Measurements from ENCODE around the gene CHAC1.
A peak's percentile ranks its signal among the peaks of the same experiment; 100 is the strongest.

The CHAC1 gene

DNA sequence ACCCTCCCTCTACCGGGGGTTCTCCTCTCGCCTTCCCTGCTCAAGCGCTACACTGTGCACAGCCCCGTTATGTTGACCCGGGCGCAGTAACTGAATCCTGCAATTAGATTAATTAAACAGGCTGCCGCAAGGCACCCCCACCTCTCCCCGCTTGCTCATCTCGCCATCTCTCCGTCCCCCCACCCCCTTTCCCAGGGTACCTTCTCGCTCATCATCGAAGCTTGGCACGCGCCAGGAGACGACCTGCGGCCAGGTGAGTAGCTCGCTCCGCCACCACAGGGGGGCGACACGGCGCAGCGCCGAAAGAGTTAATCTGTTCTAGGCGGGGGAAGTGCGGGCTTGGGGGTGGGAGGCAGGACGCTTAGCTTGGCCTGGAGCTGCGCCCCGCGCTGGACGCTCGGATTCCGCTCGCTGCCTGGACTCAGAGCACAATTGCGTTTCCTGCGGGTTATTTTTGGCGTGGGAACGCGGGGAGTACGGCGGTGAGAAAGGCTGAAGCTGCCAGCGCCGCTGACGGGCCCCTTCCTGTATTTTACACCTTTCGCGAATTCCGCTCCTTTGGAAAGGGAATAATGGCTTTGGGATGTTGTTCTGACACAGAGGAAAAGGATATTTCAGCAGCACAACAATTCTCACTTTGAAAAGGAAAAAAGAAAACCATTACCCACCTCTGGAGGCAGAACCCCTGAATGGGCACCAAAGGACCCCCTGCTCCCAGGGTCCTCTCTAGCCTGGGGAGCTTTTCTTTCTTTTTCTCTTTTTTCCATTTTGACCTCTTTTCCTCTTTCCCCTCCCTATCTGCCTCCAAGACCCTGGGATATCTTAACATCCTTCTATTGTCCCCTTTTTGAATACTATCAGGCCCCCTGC, 22.6 kb upstream of the CHAC1 start:
- Mint-ChIP-seq H3K9me3 (no peaks in the 10 kb centered on the region), H3K36me3 (no peaks in the 10 kb centered on the region), H3K27ac (no peak overlapping the region), H3K4me1 (peaks cover 36% of the 10 kb centered on the region), H3K27me3 (peaks cover 34% of the 10 kb centered on the region), H3K4me3 (peak overlapping the region; percentile 73)

DNA sequence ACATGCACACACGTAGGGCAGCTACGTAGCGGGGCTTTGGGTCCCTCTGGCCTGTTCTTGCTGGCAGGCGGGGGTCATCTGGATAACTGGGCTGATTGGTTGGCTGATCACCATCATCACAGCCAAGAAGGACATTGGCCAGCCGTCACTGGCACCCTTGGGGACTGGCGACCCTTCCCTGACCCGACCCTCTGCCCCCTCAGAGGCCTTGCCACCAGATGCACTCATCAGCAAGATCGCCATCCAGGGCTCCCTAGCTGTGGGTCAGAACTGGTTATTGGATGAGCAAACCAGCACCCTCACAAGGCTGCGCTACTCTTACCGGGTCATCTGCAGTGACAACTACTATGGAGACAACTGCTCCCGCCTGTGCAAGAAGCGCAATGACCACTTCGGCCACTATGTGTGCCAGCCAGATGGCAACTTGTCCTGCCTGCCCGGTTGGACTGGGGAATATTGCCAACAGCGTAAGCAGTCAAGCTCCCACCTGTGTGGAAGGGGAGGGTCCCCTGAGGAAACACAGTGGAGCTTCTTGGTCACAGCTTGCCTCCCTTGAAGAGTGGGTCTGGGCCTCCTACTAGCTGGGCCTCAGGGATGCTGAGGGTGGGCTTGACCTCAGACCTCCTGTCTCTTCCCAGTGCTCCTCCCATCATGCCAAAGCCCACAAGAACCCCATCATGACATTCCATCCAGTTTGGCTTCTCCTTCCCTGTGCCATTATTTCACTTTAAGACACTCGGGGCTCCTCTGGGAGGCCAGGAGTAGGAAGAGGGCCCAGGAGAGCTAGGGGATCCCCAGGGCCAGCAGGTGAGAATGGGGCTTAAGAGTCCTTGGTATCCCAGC, 21.8 kb upstream of the CHAC1 start:
- no peaks in the 10 kb centered on the region for H3K36me3 Mint-ChIP-seq
- H3K9me3 Mint-ChIP-seq = no peaks in the 10 kb centered on the region
- H3K27ac Mint-ChIP-seq = no peak overlapping the region
- H3K27me3 Mint-ChIP-seq = peaks cover 33% of the 10 kb centered on the region
- peak overlapping the region; percentile 73 for H3K4me3 Mint-ChIP-seq
- peaks cover 34% of the 10 kb centered on the region for H3K4me1 Mint-ChIP-seq

DNA sequence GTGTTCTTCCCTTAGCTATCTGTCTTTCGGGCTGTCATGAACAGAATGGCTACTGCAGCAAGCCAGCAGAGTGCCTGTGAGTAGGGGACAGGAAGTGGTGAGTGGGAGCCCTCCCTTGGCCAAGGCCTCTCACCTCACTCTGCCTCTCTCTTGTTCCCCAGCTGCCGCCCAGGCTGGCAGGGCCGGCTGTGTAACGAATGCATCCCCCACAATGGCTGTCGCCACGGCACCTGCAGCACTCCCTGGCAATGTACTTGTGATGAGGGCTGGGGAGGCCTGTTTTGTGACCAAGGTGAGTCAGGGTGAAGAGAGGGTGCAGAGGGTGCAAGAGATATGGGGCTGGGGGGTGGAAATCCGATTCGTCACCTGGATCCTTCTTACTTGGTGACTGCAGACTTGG, 21.1 kb upstream of the CHAC1 start:
- Mint-ChIP-seq H3K4me1 (peaks cover 27% of the 10 kb centered on the region), H3K27me3 (peaks cover 29% of the 10 kb centered on the region), H3K9me3 (no peaks in the 10 kb centered on the region), H3K27ac (no peak overlapping the region), H3K4me3 (no peak overlapping the region), H3K36me3 (no peaks in the 10 kb centered on the region)

DNA sequence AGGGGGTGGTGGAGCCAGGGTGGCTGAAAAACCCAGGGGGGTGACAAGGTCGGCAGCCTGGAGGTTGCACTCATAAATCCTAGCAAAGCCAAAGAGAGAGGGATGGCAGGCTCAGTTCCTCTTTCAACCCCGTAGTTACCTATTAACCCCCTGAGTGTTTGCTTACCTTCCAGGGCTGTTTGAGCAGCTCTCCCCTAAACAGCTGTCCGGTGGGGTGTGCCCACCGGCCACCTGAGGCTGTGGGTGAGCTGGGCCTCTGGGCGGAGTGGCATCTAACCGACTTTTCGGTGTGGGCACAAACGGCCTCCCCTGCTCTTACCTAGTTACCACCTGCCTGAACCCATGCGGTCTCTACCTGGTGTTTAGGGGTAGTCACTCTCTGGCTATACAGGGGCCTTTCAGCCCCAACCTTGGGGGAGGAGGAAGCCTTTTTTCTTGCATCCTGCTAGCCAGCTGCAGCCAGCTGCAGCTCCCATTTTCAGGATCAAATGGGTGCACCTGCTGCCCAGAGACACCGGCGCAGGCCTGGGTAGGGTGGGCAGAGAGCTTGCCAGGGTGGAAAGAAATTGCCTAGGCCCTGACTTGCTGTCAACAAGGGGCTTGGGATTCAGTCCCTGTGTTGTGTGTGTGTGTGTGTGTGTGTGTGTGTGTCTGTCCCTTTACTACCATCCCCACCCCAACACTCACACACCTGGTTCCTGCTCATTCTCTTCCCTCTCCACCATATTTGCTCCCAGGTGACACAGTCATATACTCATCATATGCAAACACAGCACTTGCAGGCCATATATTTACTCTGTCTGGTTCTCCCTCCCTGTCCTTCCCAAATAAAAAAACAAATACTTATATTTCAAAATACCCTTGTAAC, 20.4 kb upstream of the CHAC1 start:
- H3K27me3 Mint-ChIP-seq = peaks cover 27% of the 10 kb centered on the region
- no peak overlapping the region for H3K4me3 Mint-ChIP-seq
- no peaks in the 10 kb centered on the region for H3K9me3 Mint-ChIP-seq
- H3K4me1 Mint-ChIP-seq = peaks cover 25% of the 10 kb centered on the region
- H3K27ac Mint-ChIP-seq = no peak overlapping the region
- no peaks in the 10 kb centered on the region for H3K36me3 Mint-ChIP-seq

DNA sequence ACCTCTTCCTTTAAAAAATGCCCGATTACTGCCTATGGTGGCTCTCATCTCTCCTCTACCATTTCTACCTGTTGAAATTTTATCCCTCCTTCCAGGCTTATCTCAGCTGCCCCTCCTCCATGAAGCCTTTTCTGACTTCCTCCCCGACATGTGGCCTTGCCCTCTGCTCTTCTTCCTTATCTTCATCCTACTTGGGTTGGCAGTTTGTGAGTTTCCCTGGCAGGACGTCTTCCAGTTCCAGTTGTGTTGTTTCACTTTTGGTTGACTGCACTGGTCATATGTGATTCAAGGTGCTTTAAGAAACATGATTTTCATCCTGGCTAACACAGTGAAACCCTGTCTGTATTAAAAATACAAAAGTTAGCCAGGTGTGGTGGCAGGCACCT, 19.8 kb upstream of the CHAC1 start:
- Mint-ChIP-seq H3K4me3 (no peak overlapping the region), H3K27me3 (peaks cover 27% of the 10 kb centered on the region), H3K9me3 (no peaks in the 10 kb centered on the region), H3K27ac (no peak overlapping the region), H3K36me3 (no peaks in the 10 kb centered on the region), H3K4me1 (peaks cover 24% of the 10 kb centered on the region)

DNA sequence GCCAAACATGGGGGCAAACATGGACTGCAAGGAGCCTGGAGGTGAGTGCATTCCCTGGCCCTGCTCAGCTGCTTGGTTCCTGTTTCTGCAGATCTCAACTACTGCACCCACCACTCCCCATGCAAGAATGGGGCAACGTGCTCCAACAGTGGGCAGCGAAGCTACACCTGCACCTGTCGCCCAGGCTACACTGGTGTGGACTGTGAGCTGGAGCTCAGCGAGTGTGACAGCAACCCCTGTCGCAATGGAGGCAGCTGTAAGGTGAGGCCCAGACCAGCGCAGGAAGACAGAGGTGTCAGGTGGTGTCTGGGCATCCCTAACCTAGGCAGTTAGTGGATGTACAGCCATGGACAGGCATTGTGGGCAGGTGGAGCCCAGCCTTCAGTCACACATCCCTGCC, 18.8 kb upstream of the CHAC1 start:
- peaks cover 16% of the 10 kb centered on the region for H3K4me1 Mint-ChIP-seq
- H3K27me3 Mint-ChIP-seq = peaks cover 22% of the 10 kb centered on the region
- H3K9me3 Mint-ChIP-seq = no peaks in the 10 kb centered on the region
- H3K36me3 Mint-ChIP-seq = no peaks in the 10 kb centered on the region
- no peak overlapping the region for H3K27ac Mint-ChIP-seq
- H3K4me3 Mint-ChIP-seq = no peak overlapping the region

DNA sequence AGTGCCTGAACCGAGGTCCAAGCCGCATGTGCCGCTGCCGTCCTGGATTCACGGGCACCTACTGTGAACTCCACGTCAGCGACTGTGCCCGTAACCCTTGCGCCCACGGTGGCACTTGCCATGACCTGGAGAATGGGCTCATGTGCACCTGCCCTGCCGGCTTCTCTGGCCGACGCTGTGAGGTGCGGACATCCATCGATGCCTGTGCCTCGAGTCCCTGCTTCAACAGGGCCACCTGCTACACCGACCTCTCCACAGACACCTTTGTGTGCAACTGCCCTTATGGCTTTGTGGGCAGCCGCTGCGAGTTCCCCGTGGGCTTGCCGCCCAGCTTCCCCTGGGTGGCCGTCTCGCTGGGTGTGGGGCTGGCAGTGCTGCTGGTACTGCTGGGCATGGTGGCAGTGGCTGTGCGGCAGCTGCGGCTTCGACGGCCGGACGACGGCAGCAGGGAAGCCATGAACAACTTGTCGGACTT, 17.0 kb upstream of the CHAC1 start:
- H3K27me3 Mint-ChIP-seq = peaks cover 11% of the 10 kb centered on the region
- H3K4me3 Mint-ChIP-seq = no peak overlapping the region
- H3K9me3 Mint-ChIP-seq = no peaks in the 10 kb centered on the region
- H3K36me3 Mint-ChIP-seq = no peaks in the 10 kb centered on the region
- peaks cover 11% of the 10 kb centered on the region for H3K4me1 Mint-ChIP-seq
- H3K27ac Mint-ChIP-seq = no peak overlapping the region

DNA sequence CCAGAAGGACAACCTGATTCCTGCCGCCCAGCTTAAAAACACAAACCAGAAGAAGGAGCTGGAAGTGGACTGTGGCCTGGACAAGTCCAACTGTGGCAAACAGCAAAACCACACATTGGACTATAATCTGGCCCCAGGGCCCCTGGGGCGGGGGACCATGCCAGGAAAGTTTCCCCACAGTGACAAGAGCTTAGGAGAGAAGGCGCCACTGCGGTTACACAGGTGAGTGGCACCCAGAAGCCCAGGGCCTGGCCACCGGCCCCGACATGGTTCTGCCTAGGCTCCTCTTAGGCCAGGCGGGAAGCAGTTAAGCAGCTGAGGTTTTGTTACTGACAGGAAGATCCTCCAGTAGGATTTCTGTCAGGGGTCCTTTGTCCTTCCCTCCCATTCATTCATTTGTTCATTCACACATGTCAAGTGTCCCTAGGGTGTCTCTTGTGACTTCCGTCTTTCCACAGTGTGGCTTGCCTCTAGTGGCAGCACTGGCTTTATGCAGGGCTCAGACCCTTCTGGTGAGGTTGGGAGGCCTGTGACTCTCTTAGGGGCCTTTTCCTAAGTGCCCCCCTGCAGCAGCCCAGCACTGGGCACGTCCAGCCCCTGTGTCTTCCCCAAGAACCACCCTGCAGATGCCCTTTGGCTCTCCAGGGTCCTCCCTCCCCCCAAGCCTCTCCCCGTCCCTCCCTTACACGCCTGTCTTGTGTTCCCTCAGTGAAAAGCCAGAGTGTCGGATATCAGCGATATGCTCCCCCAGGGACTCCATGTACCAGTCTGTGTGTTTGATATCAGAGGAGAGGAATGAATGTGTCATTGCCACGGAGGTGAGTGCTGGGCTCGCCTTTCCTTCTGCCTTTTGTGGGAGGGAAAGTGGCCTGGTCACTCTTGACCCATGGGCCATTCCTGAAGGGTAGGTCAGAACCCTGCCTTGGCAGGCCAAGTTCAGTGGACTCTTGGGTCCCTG, 16.3 kb upstream of the CHAC1 start:
- Mint-ChIP-seq H3K27ac (no peak overlapping the region), H3K36me3 (no peaks in the 10 kb centered on the region), H3K4me3 (no peak overlapping the region), H3K4me1 (peaks cover 13% of the 10 kb centered on the region), H3K9me3 (no peaks in the 10 kb centered on the region), H3K27me3 (peaks cover 8% of the 10 kb centered on the region)

DNA sequence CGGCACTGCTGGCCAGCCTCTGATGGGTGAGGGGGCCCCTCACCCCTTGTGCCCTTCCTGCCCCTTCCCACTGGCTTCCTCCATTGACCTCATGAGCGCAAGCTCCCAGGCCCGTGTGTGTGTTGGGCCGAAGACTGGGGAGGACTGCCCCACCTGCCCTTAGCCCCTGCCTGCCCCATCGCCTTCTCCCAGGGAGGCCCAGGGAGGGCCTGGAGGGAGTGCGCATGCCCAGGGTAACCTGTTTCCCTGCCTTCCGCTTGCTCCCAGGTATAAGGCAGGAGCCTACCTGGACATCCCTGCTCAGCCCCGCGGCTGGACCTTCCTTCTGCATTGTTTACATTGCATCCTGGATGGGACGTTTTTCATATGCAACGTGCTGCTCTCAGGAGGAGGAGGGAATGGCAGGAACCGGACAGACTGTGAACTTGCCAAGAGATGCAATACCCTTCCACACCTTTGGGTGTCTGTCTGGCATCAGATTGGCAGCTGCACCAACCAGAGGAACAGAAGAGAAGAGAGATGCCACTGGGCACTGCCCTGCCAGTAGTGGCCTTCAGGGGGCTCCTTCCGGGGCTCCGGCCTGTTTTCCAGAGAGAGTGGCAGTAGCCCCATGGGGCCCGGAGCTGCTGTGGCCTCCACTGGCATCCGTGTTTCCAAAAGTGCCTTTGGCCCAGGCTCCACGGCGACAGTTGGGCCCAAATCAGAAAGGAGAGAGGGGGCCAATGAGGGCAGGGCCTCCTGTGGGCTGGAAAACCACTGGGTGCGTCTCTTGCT, 15.3 kb upstream of the CHAC1 start:
- peaks cover 4% of the 10 kb centered on the region for H3K27me3 Mint-ChIP-seq
- peak overlapping the region; percentile 10 for H3K27ac Mint-ChIP-seq
- H3K36me3 Mint-ChIP-seq = no peaks in the 10 kb centered on the region

DNA sequence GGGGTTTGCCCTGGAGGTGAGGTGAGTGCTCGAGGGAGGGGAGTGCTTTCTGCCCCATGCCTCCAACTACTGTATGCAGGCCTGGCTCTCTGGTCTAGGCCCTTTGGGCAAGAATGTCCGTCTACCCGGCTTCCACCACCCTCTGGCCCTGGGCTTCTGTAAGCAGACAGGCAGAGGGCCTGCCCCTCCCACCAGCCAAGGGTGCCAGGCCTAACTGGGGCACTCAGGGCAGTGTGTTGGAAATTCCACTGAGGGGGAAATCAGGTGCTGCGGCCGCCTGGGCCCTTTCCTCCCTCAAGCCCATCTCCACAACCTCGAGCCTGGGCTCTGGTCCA, 14.8 kb upstream of the CHAC1 start:
- H3K27me3 Mint-ChIP-seq = peaks cover under 1% of the 10 kb centered on the region
- H3K4me3 Mint-ChIP-seq = no peak overlapping the region
- no peaks in the 10 kb centered on the region for H3K36me3 Mint-ChIP-seq
- H3K4me1 Mint-ChIP-seq = peaks cover 26% of the 10 kb centered on the region
- no peak overlapping the region for H3K27ac Mint-ChIP-seq
- no peaks in the 10 kb centered on the region for H3K9me3 Mint-ChIP-seq

More for the DNA sequence above, 15.3 kb upstream of the CHAC1 start:
- Mint-ChIP-seq H3K4me3 (no peak overlapping the region), H3K4me1 (peaks cover 20% of the 10 kb centered on the region), H3K9me3 (no peaks in the 10 kb centered on the region)

DNA sequence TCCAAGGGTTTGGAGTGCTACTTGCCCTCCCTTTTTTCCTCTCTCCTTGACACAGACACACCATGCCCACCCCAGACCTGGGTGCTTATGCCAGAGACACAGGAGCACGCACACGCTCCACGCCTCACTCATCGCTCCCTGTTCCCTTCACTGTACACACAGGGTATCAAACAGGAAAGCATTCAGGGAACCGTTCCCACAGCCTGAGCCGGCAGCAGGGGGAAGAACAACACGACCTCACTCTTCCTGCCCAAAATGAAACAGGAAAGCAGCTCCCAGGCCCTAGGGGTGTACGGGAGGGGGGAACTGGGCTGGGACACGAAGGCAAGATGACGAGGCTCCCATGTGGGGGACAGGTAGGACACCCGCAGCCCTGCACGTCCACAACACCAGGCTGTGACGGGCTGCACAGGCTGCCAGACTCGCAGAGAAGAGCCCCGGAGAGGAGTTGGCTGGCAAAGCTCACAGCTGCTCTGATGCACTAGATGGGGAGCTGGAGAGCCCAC, 12.9 kb upstream of the CHAC1 start:
- Mint-ChIP-seq H3K4me1 (peaks cover 33% of the 10 kb centered on the region), H3K27ac (peak overlapping the region; percentile 89), H3K9me3 (no peaks in the 10 kb centered on the region), H3K27me3 (no peaks in the 10 kb centered on the region), H3K36me3 (no peaks in the 10 kb centered on the region), H3K4me3 (peak overlapping the region; percentile 28)

DNA sequence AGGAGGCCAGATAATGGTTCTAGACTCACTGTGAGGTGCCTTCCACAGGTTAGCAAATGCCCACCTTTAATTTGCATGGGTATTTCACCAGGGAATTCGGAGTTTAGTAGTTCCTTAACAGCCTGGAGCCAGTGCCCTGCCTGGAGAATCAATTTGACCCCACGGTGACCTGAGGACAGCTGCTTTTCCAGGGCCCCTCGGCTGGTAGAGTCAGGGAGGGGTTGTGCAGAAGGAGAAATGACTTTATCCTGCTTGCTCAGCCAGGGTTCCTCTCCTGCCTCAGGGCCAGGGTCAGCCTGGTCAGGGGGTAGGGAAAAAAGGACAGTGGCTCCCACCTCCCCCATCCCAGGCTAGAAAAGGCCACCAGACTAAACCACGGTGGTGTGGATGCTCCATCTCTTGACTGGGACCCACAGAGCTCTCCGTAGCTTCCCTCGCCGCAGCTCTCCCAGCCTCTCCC, 12.2 kb upstream of the CHAC1 start:
- H3K36me3 Mint-ChIP-seq = no peaks in the 10 kb centered on the region
- H3K27me3 Mint-ChIP-seq = no peaks in the 10 kb centered on the region
- no peaks in the 10 kb centered on the region for H3K9me3 Mint-ChIP-seq
- H3K27ac Mint-ChIP-seq = peak overlapping the region; percentile 91
- peaks cover 37% of the 10 kb centered on the region for H3K4me1 Mint-ChIP-seq
- peak overlapping the region; percentile 54 for H3K4me3 Mint-ChIP-seq

DNA sequence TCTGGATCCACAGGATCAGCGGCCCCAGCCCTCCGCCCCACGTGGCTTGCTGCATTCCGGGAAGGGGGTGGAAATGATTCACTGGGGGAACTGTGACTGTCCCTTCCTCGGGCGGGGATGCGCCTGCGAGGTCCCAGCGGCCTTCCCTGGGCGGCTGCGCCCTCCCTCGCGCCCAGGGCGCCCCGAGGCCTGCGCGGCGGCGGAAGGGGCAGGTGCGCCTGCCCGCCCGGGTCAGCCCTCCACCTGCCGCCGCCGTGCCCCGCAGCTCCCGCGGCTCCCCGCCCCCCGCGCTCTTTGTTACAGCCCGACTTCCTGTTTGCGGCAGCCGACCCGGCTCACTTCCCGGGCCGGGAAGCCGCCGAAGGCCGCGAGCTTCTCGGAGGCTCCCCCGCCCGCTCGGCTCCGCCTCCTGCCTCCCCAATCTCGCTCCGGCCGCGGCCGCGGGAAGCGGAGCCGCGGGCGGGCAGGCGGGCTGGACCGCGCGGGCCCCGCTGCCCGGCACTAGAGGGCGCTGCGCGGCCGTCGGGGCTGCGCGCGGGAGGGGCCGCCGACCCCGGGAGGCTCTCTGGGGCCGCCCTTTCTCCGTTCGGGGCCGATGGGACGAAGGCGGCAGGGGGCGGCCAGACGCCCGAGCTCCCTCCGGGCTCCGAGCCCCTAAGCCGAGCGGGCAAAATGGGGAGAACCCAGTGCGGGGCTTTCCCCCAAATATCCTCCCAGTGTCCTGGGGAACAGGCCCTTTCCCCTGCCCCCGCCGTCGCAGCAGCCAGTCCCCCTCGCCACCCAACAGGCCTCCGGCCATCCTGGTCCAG, 11.5 kb upstream of the CHAC1 start:
- no peaks in the 10 kb centered on the region for H3K9me3 Mint-ChIP-seq
- H3K4me1 Mint-ChIP-seq = peaks cover 38% of the 10 kb centered on the region
- H3K27ac Mint-ChIP-seq = peak overlapping the region; percentile 91
- H3K36me3 Mint-ChIP-seq = no peaks in the 10 kb centered on the region
- no peaks in the 10 kb centered on the region for H3K27me3 Mint-ChIP-seq
- peak overlapping the region; percentile 86 for H3K4me3 Mint-ChIP-seq

Measured in activated naive CD4-positive, alpha-beta T cell treated with anti-CD3 and anti-CD28 coated beads, Interleukin-2, amount 50 U/mL, for 24 hours (primary cell).